B cell (primary cell): Measurements from ENCODE around the gene LATS2. TPM values are rescaled to one million over a fixed set of nuclear protein-coding genes. Genes with fewer than 3 reads are reported as not detected.

Experiments
- ATAC-seq: fragments of 200-7000 bp; cut with Tn5 transposase; one replicate; pipeline ENCODE4 v1.10.0; 2021; ENCODE audit warnings: low read depth, mild to moderate bottlenecking, moderate number of reproducible peaks, moderate library complexity
- CTCF ChIA-PET: fragments of 350-600 bp; sonication (Branson Sonifier 250); formaldehyde crosslinking; loops from one replicate; lab custom pipeline; 2021; ENCODE audit warnings: antibody characterized with exemption, inconsistent platforms; lab: Charles Lee
- POLR2A ChIA-PET: fragments of 350-600 bp; sonication (Branson Sonifier 250); formaldehyde crosslinking; loops from one replicate; lab custom pipeline; 2021; ENCODE audit warnings: antibody characterized with exemption; lab: Charles Lee
- DNase-seq: peaks from one replicate; pipeline ENCODE4 v3.0.0; 2013
- H2AFZ ChIP-seq: 2 replicates; pipeline ENCODE4 v1.6.1; 2012; ENCODE audit warnings: mild to moderate bottlenecking, low read depth, low read length; ENCODE audit not compliant: insufficient read depth, poor library complexity, severe bottlenecking
- H3K27ac ChIP-seq, 2 donors: 1 replicate in 1 of 2; 2 replicates in 1 of 2; pipeline ENCODE4 v1.5.1; 2012 to 2013; ENCODE audit warnings: low read length in 2 of 2, mild to moderate bottlenecking in 2 of 2, moderate library complexity in 1 of 2
- H3K27me3 ChIP-seq, 4 experiments: fragments of 200-600 bp in 1 of 4; sonication (generic) in 1 of 4; replicated peaks in 1 of 4; 1 replicate in 2 of 4; 2 replicates in 2 of 4; pipeline versions ENCODE4 v1.6.1 to v1.7.0; 2013 to 2016; ENCODE audit warnings: low read length in 3 of 4, mild to moderate bottlenecking in 2 of 4, mixed read lengths in 1 of 4, moderate library complexity in 1 of 4; ENCODE audit not compliant: insufficient read depth in 4 of 4, control insufficient read depth in 3 of 4; ENCODE audit errors: control extremely low read depth in 1 of 4
- H3K36me3 ChIP-seq, 2 experiments: replicated peaks in 1 of 2; 1 replicate in 1 of 2; 2 replicates in 1 of 2; pipeline versions ENCODE4 v1.6.1 to v1.7.1; 2013; ENCODE audit warnings: low read length in 1 of 2; ENCODE audit not compliant: insufficient read depth in 2 of 2, control insufficient read depth in 1 of 2; ENCODE audit errors: control extremely low read depth in 1 of 2, extremely low read depth in 1 of 2
- H3K4me1 ChIP-seq, 2 donors: fragments of 200-600 bp in 1 of 2; sonication (generic) in 1 of 2; 1 replicate in 1 of 2; 2 replicates in 1 of 2; pipeline versions ENCODE4 v1.5.1 to v1.6.1; 2013 to 2017; ENCODE audit warnings: low read length in 2 of 2; ENCODE audit not compliant: control insufficient read depth in 2 of 2, insufficient read depth in 2 of 2
- H3K4me2 ChIP-seq: replicated peaks from 2 replicates; pipeline ENCODE3; 2012; ENCODE audit warnings: mild to moderate bottlenecking, low read depth, low read length; ENCODE audit not compliant: poor library complexity, severe bottlenecking
- H3K4me3 ChIP-seq, 5 experiments: fragments of 200-600 bp in 1 of 5; sonication (generic) in 1 of 5; 1 replicate in 3 of 5; 2 replicates in 2 of 5; pipeline versions ENCODE4 v1.5.1 to v1.7.0; 2011 to 2016; ENCODE audit warnings: low read length in 4 of 5, mild to moderate bottlenecking in 4 of 5, low read depth in 2 of 5, control low read depth in 1 of 5, moderate library complexity in 1 of 5; ENCODE audit not compliant: insufficient read depth in 1 of 5; ENCODE audit errors: control extremely low read depth in 1 of 5, extremely low read depth in 1 of 5
- H3K79me2 ChIP-seq: fragments of 200-600 bp; sonication (generic); one replicate; pipeline ENCODE4 v1.6.0; 2016; ENCODE audit warnings: low read length; ENCODE audit not compliant: control insufficient read depth, insufficient read depth
- H3K9ac ChIP-seq: fragments of 200-600 bp; sonication (generic); 2 replicates; pipeline ENCODE4 v1.6.1; 2017; ENCODE audit warnings: mild to moderate bottlenecking, low read length, moderate library complexity
- H3K9me3 ChIP-seq, 3 donors: one replicate each; pipeline versions ENCODE4 v1.6.1 to v1.7.1; 2013; ENCODE audit warnings: low read length in 2 of 3; ENCODE audit not compliant: control insufficient read depth in 2 of 3, insufficient read depth in 1 of 3; ENCODE audit errors: control extremely low read depth in 1 of 3
- H4K20me1 ChIP-seq: 2 replicates; pipeline ENCODE4 v1.6.0; 2012; ENCODE audit warnings: mild to moderate bottlenecking, low read length; ENCODE audit not compliant: insufficient read depth, control insufficient read depth, poor library complexity, severe bottlenecking
- H3K27ac Mint-ChIP-seq: one replicate; pipeline ENCODE4 v1.8.0; 2021; ENCODE audit warnings: mixed read lengths
- H3K27me3 Mint-ChIP-seq: one replicate; pipeline ENCODE4 v1.8.0; 2021; ENCODE audit warnings: mixed read lengths
- H3K4me1 Mint-ChIP-seq: one replicate; pipeline ENCODE4 v1.8.0; 2021; ENCODE audit warnings: mixed read lengths
- H3K4me3 Mint-ChIP-seq: one replicate; pipeline ENCODE4 v1.8.0; 2021; ENCODE audit warnings: mixed read lengths
- H3K9me3 Mint-ChIP-seq: one replicate; pipeline ENCODE4 v1.8.0; 2022; ENCODE audit warnings: mixed read lengths; ENCODE audit not compliant: insufficient read depth
- EZH2 ChIP-seq: IDR thresholded peaks from 2 replicates; pipeline ENCODE4 v1.6.1; 2012; ENCODE audit warnings: borderline replicate concordance, low read depth, mild to moderate bottlenecking, moderate library complexity, low read length; ENCODE audit not compliant: insufficient read depth, poor library complexity, severe bottlenecking
- WGBS: methylation state at CpG from one replicate; pipeline ENCODE4 v1.1.5; 2013; ENCODE audit warnings: missing lambda C conversion rate; ENCODE audit not compliant: insufficient coverage; 5-methylcytosine and 5-hydroxymethylcytosine counted together
- intact Hi-C: fragments of 100-400 bp; cut with micrococcal nuclease; formaldehyde crosslinking; loops from one replicate; pipeline ENCODE4 v1.10.0; 2022
- polyA plus RNA-seq: library from polyadenylated mRNA; depleted of rRNA; stranded (reverse); fragments of >200 nt; gene quantifications from 2 replicates; pipeline ENCODE4 v1.2.3, GENCODE V29; 2012
- total RNA-seq, 2 donors: library from RNA; stranded (reverse); fragments of 120-200 nt in 1 of 2; gene quantifications; 1 replicate in 1 of 2; 2 replicates in 1 of 2; pipeline versions ENCODE4 v1.2.3 to v1.2.4, GENCODE V29; 2013 to 2022
- TF ChIP-seq, protein P1 (sequence below): fragments of 200-600 bp; IDR thresholded peaks from one replicate; pipeline ENCODE4 v1.8.0; 2022; ENCODE audit warnings: antibody characterized with exemption, mild to moderate bottlenecking

Gene LATS2
- total and polyA plus RNA-seq, 2 donors (not counting 1 experiment from before 2014, with no cell fraction given) = 1.9 to 2.7 TPM

DNA sequence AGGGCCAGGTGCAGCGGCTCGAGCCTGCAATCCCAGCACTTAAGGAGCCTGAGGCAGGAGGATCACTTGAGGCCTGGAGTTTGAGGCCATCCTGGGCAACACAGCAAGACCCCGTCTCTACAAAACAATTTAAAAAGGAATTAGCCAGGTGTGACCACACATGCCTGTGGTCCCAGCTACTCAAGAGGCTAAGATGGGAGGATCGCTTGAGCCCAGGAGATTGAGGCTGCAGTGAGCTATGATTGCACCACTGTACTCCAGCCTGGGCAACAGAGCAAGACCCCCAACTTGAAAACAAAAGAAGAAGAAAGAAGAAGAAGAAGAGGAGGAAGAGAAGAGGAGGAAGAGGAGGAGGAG, 47.7 kb downstream of the LATS2 start:
- Mint-ChIP-seq H3K4me3 (no peak overlapping the region), H3K4me1 (peaks cover 9% of the 10 kb centered on the region)

DNA sequence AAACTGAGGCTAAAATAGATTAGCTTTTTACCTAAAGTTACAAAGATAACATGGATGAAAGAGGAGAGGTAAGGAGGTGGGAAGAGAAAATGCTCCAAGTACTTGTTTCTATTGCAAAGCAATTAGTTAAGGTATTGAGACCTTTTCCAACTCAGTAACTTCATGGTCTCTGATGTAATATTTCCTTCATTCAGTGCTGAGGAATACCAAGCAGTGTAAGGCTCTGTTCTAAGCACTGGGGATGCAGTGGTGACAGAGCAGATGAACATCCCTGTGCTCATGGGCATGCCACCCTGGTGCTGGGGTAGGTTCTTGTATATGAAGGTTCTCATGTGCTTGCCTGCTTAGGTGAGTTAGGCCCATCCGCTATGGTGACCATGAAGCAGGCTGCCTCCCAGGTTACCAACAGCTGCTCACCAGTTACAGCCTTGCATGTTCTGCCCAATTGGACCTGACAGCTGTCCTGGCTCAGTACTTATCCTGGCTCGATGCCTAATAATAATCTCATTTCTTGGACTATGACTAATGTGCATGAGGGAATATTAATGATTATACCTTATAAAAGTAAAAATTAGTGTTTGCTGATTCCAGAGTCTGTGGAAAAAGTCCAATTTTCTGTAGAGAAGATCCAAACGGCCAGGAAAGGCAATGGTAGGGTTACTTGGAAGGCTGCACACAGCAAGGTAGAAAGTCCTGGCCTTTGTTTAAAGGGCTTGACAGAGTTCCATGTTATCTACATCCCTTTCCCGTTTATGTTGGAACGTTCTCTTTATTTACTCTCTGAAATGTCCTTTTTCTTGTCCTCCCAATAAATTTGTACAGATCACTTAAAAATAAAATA, 48.3 kb downstream of the LATS2 start:
- ChIA-PET CTCF (no interaction called here), POLR2A (no interaction called here)
- DNase-seq (no peak), ATAC-seq (no peak)
- intact Hi-C loops = no loop called here
- Histone ChIP-seq H3K27me3 (no peaks in the 10 kb centered on the region), H2AFZ (no peak overlapping the region), H4K20me1 (no peaks in the 10 kb centered on the region), H3K4me3 (no peak overlapping the region), H3K4me2 (no peak overlapping the region), H3K9ac (no peak overlapping the region), H3K4me1 (no peaks in the 10 kb centered on the region), H3K36me3 (no peaks in the 10 kb centered on the region), H3K9me3 (no peaks in the 10 kb centered on the region), H3K79me2 (no peaks in the 10 kb centered on the region), H3K27ac (no peak overlapping the region)
- H3K9me3 Mint-ChIP-seq = no peaks in the 10 kb centered on the region
- H3K27me3 Mint-ChIP-seq = no peaks in the 10 kb centered on the region
- WGBS = 92% methylated on average over 2 of the region's 5 CpGs
- TF ChIP-seq EZH2 = no peak
- TF ChIP-seq, protein P1, sequence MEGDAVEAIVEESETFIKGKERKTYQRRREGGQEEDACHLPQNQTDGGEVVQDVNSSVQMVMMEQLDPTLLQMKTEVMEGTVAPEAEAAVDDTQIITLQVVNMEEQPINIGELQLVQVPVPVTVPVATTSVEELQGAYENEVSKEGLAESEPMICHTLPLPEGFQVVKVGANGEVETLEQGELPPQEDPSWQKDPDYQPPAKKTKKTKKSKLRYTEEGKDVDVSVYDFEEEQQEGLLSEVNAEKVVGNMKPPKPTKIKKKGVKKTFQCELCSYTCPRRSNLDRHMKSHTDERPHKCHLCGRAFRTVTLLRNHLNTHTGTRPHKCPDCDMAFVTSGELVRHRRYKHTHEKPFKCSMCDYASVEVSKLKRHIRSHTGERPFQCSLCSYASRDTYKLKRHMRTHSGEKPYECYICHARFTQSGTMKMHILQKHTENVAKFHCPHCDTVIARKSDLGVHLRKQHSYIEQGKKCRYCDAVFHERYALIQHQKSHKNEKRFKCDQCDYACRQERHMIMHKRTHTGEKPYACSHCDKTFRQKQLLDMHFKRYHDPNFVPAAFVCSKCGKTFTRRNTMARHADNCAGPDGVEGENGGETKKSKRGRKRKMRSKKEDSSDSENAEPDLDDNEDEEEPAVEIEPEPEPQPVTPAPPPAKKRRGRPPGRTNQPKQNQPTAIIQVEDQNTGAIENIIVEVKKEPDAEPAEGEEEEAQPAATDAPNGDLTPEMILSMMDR = no peak
- peaks cover 9% of the 10 kb centered on the region for H3K4me1 Mint-ChIP-seq
- H3K4me3 Mint-ChIP-seq = no peak overlapping the region
- no peak overlapping the region for H3K27ac Mint-ChIP-seq

More for the DNA sequence above, 47.7 kb downstream of the LATS2 start:
- ChIA-PET POLR2A (no interaction called here), CTCF (no interaction called here)
- DNase-seq (no peak), ATAC-seq (no peak)
- Histone ChIP-seq H3K27ac (no peak overlapping the region), H3K9me3 (no peaks in the 10 kb centered on the region), H3K4me3 (no peak overlapping the region), H4K20me1 (no peaks in the 10 kb centered on the region), H3K4me2 (no peak overlapping the region), H3K27me3 (no peaks in the 10 kb centered on the region), H3K9ac (no peak overlapping the region), H3K4me1 (no peaks in the 10 kb centered on the region), H2AFZ (no peak overlapping the region), H3K79me2 (no peaks in the 10 kb centered on the region), H3K36me3 (no peaks in the 10 kb centered on the region)
- TF ChIP-seq EZH2 = no peak
- TF ChIP-seq, protein P1 = no peak
- no peaks in the 10 kb centered on the region for H3K27me3 Mint-ChIP-seq
- no peak overlapping the region for H3K27ac Mint-ChIP-seq
- no peaks in the 10 kb centered on the region for H3K9me3 Mint-ChIP-seq
- intact Hi-C loops = no loop called here
- 95% methylated on average over 3 of the region's 4 CpGs for WGBS
